Measurements from ENCODE around the gene MAP2K6.

The MAP2K6 gene

DNA sequence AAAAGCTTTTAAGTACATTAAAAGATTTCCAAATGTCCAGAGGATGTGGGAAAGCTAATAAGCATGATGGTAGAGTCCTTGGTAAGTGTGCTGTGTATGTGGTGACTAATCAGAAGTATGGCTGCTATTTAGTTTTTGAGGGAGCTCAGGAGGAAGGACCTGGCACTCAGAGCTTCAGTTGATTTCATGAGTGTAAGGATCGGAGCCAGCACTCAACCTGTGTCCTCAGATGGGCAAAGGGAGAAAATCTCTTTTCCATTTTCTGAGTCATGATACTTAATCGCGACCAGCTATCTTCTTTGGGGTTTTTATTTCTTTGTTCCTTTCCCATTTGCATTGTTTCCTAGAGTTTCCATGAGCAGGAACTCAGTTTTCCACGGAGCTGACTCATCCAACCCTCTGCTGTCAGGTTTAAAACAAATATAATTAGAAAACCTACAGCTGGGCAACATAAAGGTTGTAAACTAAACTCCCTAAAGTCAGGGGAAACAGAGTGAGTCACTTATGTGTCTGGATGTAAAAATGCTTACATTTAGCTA, 125.4 kb downstream of the MAP2K6 start:
- DNase-seq = no peak

DNA sequence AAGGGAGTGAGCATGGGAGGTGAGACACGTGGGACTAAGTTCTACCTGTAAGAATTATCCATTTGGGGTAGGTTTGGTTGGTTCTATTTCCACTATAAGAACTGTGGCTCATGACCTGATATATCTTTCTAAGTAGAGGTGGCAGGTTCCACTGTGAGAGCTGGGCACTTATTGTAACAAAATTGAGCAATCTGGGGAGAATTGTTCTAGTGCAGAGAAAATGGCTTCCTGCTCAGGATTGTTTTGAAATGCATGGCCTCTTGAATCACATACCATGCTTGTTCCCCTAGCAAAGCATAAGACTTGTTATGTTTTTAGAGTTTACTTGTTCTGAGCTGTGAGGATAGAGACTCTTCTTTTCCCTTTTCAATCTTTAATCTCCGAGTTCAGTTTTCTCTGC, 125.9 kb downstream of the MAP2K6 start:
- DNase-seq = no peak

- DNase-seq = no peak
These were observed 132.7 kb downstream of the MAP2K6 start for GRCh38 chr17:69547230-69547629.

DNA sequence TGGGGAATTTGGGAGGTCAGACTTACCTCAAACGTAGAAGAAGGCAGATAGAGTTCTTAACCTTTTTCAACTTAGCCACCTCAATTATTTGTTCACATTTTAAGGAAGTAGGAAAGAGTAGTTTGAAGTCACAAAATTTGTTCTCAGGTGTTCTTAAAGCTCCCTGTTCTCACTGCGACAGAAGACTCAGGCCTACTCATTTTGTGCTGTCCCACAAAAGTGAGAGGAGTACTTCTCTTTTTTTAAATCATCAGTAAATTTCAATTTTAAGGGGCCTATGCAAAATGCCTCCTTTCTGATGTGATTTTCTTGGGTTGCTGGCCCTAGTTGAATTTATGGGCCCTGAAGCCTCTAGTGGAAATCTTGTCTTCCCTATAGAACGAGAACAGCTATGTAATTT, 133.4 kb downstream of the MAP2K6 start:
- DNase-seq = no peak

- DNase-seq = no peak
These were observed 136.9 kb downstream of the MAP2K6 start for GRCh38 chr17:69551212-69552010.

DNA sequence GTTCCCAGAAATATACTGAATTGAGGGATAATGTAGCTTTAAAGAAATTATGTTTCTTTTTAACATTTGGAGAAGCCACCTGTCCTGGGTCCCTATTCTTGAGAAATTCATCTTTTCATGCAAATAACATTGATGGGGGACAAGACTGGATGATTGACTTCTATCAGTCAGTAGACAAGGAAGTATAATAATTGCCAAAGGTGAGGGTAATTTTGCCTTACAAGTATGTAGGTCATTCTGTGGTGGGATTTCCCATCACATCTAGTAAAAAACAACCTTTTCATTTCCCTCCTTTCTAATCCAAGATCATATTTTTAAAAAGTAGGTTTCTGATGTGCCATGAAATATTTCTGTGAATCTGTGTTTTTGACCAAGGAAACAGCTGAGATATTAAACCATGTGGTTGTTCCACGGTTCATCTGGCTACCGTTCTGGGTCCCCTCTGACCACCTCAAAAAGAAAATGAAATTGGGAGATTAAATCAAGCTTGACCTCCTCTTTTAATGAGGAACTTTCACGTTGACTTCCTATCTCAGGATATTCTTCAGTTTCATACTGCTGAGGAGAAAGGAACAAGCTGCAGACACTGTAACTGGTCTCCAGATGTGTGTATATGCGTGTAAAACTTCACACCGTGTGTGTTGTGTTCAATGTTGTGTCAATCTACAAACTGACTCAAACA, 138.6 kb downstream of the MAP2K6 start:
- no peak for DNase-seq

DNA sequence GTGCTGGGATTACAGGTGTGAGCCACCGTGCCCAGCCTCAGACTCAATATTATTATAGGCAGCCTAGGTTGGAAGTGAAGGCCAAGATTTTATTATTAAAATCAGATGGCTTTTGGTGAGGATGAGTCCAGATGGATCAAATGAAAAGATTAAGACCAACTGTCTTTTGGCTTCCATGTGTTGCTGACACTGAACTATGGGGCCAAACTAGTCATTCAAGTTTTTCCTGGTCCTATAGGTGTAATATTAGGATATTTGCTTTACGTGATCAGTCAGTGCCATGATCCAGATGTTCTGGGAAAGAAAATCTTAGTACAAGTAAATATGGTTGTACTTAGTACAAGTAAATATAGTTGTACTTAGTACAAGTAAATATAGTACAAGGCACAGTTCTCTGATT, 140.6 kb downstream of the MAP2K6 start:
- DNase-seq = no peak

DNA sequence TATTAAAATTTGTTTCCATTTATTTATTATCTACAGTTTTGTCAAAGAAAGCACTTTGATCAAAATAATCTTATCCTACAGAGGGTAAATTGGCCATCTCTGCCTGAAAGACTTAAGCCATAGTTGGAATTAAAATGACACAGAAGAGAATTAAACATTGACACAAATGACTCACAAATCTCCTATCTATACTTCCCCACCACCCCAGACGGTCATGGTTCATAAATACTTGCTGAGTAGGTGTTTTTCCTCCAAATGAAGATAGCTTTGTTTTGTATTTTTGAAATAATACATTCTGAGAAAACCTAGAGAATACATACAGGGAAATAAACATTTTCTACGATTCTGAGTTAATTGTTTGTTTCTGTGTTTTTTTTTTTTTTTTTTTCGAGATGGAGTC, 142.8 kb downstream of the MAP2K6 start:
- no peak for DNase-seq

GRCh38 chr17:69558796-69559195, 144.3 kb downstream of the MAP2K6 start:
- no peak for DNase-seq

- DNase-seq = no peak
These were observed 146.5 kb downstream of the MAP2K6 start for GRCh38 chr17:69560987-69561441.

DNA sequence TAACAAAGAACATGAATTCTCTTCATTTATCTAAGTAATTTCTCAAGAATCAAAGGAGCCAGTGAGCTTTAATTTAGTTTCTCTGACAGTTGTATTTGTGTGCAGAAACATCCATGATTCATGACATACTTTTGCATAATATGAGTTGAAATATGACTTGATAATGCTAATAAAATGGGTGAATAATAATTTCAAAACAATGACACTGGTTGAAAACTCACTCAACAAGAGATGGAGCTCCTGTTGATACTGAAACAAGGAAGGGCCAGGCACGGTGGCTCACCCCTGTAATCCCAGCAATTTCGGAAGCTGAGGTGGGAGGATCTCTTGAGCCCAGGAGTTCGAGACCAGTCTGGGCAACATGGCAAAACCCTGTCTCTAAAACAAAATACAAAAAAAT, 147.0 kb downstream of the MAP2K6 start:
- DNase-seq = no peak

DNA sequence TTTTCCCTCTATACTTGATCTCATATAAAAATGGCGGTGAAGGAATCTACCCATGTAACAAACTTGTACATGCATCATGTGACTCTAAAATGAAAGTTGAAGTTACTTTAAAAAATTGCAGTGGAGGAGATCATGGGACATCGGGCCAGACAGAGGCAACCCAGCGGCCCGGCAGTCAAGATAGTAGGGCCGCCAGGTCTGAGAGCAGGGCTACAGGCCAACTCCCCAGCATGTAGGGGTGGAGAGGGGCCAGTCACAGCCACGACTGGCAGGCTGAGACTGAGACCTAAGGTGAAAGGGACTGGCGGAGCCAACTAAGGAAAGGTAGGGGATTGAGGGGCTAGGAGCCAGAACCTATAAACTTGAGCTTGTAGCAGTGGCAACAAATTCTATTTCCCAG, 150.9 kb downstream of the MAP2K6 start:
- DNase-seq = no peak

GRCh38 chr17:69567130-69567529, 152.6 kb downstream of the MAP2K6 start:
- DNase-seq = no peak

- DNase-seq = no peak
These were observed 158.2 kb downstream of the MAP2K6 start for GRCh38 chr17:69572747-69573146.

DNA sequence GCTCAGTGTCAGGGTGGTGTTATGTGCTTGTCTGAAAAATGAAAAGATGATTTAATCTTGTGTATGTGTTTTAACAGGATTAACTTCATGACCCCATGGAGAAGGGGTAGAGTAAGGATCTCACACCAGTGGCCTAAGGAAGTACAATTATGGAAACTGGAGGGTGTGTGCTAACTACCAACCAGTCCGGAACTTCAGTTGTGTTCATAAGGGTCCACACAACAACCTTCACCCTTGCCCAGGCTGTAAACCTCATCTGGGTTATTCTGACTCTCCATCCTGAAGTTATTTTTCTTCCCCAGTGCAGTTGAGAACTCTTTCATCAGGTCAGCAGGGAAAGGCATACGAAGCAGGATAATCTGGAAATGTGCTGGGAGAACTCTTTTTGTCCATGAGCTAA, 158.9 kb downstream of the MAP2K6 start:
- DNase-seq = no peak

DNA sequence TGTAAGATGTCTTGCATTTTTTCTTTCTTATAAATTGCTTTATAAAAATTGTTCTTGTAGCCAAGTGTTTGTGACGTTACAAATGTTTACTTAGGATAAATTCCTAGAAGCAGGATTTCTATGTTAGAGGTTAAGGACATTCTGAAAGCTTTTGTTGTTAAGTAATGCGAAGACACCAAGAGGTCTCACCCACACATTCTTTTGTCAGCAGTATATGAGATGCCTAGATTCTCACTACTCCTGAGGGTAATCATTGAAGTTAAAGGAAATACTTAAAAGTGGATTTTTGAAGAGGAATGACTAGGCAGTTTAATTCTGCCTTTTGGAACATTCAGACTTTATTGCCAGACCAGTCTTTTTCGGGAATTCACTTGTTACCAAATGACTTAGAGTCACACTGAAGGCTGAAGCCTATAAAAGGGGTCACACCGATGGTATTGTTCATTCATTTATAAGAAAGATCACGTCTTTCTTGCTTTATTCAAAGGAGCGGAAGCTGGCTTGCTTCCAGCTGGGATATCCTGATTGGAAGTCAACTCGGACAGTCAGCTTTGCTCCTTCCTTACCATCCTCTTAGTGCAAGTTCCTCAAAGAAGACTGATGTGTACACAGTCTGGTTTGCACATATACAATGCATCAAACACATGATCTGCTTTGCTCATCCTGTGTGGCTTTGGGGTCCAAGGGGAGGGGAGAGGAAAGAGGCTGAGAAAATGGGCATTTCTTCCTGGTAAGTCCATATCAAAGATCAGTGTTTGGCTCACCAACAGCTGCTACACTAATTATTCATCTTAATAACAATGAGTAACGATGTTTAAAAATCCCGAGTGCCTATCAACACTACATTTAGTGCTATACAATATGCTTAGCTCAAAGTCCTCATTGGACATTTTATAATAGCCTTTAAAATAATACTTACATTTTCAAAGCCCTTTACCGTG, 160.0 kb downstream of the MAP2K6 start:
- DNase-seq = no peak

DNA sequence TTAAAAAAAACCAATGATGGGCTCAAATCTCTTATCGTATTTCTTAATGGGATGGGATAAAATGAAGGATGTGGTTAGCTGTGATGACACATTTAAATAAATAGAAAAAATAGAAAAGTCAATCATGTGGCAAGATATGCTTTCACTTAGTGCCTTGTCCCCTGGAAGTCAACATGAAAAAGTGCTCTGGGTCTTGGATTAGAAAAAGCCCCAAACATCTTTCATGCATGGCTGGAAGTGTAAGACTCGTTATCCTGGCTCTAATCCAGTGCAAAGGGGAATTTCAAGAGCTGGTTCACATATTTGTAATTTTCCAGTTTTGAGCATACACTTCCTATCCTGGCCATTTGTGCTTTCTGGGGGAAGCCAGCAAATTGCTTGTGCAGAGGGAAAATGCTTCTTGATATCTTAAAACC, 160.9 kb downstream of the MAP2K6 start:
- no peak for DNase-seq

DNA sequence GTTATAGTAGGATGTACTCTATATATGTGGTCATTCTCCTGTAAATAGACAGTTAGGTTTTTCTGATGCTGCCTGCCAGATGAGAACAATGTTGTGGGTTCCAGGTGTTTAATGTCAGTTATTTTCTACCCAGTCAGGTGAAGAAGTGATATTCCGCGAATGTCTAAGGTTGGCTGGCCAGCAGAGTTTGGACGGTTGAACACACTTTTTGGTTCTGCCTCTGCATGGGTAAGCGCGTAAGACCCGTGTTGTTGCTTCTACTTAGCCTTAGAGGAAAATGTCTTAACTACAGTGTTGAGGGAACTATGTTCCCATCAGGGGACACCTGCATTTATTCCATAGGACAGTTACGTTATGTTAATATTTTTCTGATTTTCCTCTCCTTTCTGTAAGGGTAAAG, 162.6 kb downstream of the MAP2K6 start:
- no peak for DNase-seq

- DNase-seq = no peak
These were observed 164.0 kb downstream of the MAP2K6 start for GRCh38 chr17:69578385-69578936.

DNA sequence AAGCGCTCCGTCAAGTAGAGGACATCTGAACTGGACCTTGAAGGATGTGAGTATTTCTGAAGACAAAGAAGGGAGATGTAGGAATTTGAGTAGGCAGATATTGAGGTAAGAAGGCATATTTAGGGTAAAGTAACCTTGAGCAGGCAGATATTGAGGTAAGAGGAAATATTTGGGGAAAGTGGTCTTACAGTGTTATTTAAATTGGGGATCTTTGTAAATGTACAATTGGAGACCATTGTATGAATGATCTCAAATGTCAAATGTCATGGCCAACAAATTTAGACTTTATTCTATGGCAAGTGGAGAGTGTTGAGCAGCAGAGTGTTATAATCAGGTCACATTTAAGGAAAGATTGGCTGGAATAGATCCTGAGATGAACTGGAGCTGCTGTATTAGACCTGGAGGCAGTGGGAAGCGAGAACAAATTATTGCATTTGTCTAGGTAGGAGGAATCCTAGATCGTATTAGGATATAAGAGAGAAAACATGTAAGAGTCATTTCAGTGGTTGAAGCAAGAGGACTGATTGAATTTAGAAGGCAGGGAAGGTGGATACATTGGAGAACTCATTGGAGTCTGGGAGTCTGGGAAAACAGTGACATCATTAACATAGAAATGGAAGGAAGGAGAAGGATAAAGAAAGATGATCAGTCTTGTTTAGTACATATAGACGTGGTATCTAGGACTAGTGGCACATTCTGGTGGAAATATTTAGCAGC, 165.6 kb downstream of the MAP2K6 start:
- DNase-seq = no peak

DNA sequence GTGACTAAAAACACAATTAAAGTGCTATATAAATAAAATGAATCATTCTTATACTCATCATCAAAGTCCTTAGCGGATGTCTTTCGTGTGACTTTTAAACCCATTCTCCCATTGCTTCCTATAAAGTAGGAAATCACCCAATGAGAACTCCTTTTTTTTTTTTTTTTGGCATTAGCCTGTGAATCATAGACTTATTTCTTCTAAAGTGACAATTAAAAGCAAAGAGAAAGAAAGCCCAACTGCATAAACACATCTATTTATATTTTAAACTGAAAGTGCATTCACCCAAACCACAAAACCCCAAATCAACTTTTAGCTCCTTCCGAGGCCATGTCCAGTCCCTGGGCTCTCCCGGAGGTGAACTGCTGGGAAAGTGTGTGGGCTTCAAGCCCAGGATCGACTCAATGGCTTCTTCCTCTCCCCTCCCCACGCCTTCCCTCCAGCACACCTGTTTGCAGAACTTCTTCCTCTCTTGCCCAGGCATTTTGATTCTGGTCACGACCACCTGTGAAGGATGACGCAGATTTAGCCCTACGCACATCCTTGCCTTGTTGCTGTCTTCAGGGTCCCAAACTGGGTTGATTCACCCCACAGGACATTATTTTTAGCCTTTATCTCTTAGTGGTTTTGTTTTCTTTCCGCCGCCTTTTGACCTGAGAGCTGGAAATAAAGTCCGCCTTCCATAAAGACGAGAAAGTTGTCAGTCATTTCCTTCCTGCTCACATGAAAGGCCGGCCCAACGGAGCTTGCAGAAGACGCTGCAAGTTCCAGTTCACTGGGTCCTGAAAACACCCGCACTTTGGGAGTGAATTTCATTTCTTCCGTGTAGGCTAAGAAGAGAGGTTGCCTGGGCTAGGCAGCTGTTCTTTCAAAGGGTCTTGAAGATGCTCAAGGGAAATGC, 166.8 kb downstream of the MAP2K6 start:
- no peak for DNase-seq

All from SHP77 (cell line).